GM18951 (cell line): ENCODE data around the gene IL11.

Experiments used
- POLR2A ChIP-seq: IDR thresholded peaks from 4 replicates; pipeline ENCODE4 v1.6.1; 2011; ENCODE audit warnings: mild to moderate bottlenecking; ENCODE audit not compliant: insufficient read length, insufficient read depth; ENCODE audit errors: extremely low read depth
- in situ Hi-C: fragments of 300-500 bp; cut with MboI; formaldehyde crosslinking; loops from one replicate; pipeline ENCODE4 v1.12.0; 2022; ENCODE audit warnings: low sequenced_read_pairs, mixed read lengths, inconsistent platforms; ENCODE audit not compliant: unreplicated experiment

The IL11 gene

DNA sequence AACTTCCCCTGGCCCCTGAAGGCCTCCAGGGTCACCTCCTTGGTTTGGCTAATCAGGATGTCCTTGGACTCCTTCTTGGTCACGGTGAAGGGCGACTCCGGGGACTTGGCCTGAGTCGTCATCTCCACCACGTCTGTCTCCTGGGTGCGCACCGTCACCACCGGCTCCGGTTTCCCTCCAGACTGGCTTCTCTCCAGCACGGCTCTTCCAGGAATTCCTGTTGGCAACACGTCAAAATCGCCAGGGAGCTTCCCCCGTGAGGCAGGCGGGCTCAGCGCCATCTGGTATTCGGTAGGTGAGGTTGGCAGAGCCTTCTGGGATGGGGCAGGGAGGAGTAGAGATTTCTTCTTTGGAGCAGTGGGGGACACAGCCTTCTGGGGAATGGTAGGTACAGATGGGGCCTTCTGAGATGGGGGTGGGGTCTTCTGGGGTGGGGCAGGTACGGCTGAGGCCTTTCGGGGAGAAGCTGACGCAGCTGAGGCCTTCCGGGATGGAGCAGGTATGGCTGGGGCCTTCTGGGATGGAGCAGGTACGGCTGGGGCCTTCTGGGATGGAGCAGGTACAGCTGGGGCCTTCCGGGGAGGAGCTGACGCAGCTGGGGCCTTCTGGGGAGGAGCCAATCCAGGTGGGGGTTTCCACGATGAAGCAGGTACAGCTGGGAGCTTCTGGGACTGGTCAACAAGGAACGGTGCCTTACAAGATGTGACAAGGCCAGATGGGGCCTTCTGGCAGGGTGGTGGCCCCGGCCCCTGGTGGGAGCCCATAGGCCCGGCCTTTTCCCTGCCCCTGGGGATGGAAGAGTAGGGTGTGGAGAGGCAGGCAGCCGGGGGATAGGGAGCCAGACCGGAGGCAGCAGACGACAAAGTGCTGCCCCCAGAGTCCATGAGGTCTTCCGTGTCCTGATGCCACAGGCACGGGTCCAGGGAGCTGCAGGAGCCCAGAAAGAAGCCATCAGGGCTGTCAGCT, 11.0 kb downstream of the IL11 start:
- in situ Hi-C loops = no loop called here
- no peak for TF ChIP-seq POLR2A

DNA sequence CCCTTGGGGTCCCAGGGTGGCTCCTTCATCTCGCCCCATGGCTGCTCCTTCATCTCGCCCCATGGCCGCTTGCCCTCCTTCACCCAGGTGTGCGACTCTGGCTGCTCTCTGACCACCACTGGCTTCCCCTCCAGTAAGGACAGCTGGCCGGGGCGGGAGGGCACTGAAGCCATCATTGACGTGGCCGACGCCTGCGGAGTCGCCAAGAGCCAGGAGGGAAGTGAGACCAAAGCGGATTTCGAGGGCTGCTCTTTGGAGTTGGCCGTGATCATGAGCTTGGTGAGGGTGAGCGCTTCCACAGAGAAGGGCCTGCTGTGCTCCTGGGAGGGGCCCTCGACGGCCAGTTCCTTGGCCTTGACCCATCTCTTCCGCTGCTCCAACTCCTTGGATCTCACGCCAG, 11.8 kb downstream of the IL11 start:
- in situ Hi-C loops = no loop called here
- no peak for TF ChIP-seq POLR2A

DNA sequence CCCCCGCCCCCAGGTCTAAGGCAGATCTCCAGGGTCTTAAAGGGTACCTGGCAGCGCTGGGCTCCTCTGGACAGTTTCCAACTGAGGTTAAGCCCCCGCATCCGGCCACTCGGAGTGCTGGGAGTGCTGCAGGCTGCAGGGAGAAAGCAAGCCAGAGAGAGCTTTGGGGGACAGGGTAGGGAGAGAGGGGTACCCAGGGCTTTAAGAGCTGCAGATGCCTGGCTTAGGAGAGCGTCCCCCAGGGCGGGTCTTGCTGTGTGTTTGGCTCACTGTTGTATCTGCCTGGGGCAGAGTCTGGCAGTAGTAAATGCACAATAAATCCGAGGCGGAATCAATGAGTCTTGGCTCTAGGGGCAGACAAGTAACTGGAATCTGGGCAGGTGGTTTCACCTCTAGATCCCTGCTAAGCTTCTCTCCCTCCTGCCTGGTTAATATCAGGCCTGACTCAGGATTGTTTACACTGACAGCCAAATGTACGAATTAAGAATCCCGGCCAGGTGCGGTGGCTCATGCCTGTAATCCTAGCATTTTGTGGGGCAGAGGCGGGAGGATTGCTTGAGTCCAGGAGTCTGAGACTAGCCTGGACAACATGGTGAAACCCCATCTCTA, 14.9 kb downstream of the IL11 start:
- in situ Hi-C loops = no loop called here
- no peak for TF ChIP-seq POLR2A

DNA sequence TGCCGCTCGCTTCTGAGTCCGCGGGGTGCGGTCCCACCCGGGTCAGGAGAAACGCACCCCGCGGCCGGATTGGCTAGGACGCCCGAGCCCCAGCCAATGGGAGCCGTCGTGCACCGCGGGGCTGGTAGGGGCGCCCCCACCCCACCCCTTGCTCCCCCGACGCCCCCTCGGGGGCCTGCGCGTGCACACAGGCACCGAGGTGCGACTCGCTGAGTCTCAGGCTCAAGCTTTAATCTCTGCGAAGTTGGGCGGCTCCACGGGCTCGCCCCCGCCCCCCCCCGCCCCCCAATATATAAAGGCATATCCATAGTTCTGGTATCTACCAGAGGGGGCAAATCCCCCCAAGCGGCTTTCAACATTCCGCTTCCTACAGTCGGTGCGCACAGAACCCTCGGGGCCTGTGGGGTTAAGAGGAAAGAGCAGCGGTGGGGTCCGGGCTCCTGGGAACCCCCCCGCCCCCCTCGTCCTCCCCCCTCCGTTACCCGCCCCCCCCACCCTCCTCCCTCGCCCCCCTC, 15.5 kb downstream of the IL11 start, which contains the start of gene COX6B2:
TSS of gene COX6B2 (minus strand) at position 22 of the 515 bp plus-strand sequence. CDS start 198 bp downstream, outside the sequence.
- no peak for TF ChIP-seq POLR2A
- in situ Hi-C loops = no loop called here

- TF ChIP-seq POLR2A = no peak
- in situ Hi-C loops = no loop called here
These were observed 16.2 kb downstream of the IL11 start for GRCh38 chr19:55353803-55354697.

DNA sequence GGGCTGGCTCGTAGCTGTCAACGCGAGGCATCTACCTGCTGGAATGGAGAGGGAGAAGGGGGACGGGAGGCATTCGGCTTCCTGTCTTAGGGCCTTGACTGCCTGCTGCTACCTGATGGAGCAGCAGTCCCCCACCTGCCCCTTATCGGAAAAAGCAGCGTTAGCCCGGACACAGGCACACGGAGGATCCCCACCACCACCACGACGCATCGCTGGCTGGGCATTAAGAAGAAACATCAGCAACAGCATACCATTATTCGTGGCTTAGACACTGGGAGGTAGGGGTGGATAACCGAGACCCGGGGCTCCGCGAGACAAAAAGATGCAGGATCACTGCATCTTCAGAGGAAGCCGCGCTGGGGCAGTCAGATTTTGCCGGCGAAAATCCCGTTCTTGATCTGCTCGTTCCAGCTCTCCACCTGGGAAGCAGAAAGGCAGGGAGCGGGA, 16.9 kb downstream of the IL11 start:
- in situ Hi-C loops = no loop called here
- TF ChIP-seq POLR2A = no peak

DNA sequence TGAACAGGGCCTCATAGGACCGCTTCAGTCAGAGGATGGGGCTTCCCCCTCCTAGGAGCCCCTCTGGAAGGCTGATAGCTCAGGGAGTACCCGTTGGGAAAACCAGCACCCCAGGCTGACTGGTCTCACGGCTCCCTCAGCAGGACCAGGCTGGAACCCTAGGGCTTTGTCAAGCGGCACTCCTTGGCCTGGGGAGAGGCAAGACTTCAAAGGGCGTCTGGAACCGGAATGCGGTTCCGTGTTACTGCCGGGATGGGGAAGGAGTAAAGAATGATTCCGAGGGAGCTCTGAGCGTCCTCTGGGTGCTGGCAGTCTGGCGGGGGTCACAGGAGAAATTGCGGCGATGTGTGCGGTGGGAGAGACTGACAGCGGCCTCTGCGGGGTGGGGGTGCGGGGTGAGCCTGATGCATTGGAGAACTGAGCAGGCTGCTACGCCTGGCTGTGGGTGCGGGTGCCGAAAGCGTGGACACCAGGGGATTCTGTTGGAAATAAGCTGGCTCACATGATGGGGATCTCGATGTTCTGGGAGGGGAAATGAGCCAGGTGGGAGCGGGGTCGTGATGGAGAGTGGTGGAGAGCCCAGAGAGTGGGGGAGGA, 17.6 kb downstream of the IL11 start:
- in situ Hi-C loops = no loop called here
- no peak for TF ChIP-seq POLR2A

DNA sequence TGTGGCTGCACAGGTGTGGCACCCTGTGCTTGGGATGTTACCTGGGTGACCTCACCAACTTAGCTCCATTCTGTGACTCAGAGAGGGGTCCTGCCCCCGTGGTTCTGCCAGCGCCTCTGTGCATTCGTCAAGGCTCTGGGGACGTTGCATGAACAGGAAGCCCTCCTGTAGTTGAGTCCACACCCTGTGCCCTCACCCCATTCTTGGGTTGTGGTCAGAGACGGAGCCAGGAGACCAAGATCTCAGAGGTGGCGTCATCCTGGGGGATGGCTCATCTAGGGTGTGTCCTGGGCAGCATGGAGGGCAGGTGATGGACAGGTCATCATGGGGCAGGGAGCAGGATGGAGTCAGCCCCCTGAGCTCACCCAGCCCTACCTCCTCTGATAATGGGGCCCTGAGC, 18.2 kb downstream of the IL11 start:
- in situ Hi-C loops = no loop called here
- no peak for TF ChIP-seq POLR2A

DNA sequence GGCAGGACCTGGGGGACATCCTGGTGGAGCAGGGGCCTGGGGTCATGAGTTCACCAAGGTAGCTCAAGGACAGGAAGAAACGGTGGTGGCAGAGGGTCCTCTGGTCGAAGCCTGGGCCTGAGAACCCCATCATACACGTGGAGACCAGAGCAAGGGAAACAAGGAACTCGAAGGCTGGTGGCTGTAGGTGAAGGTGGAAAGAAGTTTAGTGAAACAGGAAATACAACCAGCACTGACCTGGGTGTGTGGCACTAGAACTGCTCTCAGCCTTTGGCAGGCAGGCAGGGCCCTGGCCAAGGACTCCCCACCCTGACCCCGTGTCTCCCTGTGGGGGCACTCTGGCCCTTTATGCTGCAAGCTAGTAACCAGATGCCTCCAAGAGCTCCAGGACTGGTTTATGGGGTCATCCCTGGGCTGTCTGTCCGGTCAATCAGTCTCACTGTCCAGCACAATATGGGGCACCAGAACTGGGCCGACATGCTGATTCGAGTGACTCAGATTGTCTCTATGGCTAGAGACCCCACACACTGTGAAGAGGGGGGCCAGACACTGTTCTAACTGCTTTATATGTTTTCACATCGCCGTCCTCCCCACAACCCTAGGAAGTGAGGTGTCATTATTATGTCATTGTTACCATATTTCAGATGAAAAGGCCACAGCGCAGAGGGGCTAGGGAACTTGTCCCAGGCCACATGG, 19.5 kb downstream of the IL11 start:
- no peak for TF ChIP-seq POLR2A
- in situ Hi-C loops = no loop called here

DNA sequence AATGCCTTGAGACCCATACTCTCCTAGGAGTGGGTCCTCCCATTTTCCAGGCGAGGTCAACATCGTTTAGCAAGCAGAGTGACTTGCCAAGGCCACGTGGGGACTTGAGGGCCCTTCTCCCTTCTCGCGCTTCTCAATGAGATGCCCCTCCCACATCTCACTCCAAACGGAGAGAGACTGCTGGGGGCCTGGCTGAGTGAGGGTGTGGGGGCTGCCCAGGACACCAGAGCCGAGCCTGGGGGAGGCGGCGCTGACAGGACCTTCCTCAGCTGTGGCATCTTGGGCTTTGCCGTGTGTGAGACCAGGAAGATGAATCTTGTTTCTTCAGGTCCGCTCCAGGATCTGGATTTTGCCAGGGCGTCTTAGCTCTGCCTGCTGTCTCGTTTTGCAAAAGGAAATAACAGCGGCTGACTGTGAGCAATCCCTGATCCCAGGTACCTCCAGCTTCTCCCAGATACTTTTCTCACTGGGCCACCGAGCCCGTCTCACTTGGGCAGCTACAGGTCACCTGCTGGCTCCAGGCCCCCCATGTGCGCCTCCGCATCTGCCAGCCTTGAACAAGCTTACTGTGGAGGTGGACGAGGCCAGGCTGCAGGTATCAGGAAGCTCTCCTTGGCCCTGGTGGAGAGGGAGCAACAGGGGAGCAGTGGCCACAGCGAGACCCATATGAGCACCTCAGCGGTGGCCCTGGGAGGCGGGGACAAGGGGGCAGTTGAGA, 21.8 kb downstream of the IL11 start:
- TF ChIP-seq POLR2A = no peak
- in situ Hi-C loops = no loop called here

GRCh38 chr19:55347442-55348009, 22.7 kb downstream of the IL11 start:
- in situ Hi-C loops = no loop called here
- no peak for TF ChIP-seq POLR2A
